Mesenchymal stem cell (in vitro differentiated cells and primary cell): ENCODE measurements around the gene VWA5B1.
"Not testable (repeated sequence)": the region's sequence is repeated elsewhere in the genome, so short reads cannot be mapped to it uniquely, and the experiment has no call there.

Source experiments
- DNase-seq: peaks from one replicate; pipeline ENCODE4 v3.0.0-alpha.2; 2013
- H2AFZ ChIP-seq: one replicate; pipeline ENCODE4 v1.6.1; 2013; ENCODE audit warnings: low read depth, mild to moderate bottlenecking, control low read depth, inconsistent platforms, low read length, moderate library complexity
- H2AK5ac ChIP-seq: 2 replicates; pipeline ENCODE4 v1.6.1; 2013; ENCODE audit warnings: low read length, moderate library complexity, mild to moderate bottlenecking, inconsistent platforms; ENCODE audit not compliant: severe bottlenecking
- H2BK120ac ChIP-seq: one replicate; pipeline ENCODE4 v1.6.1; 2013; ENCODE audit warnings: low read depth, mild to moderate bottlenecking, inconsistent platforms, low read length, moderate library complexity
- H2BK12ac ChIP-seq, 2 experiments: one replicate each; pipeline ENCODE4 v1.6.1; 2013; ENCODE audit warnings: inconsistent platforms in 2 of 2, low read length in 2 of 2, mild to moderate bottlenecking in 2 of 2, moderate library complexity in 2 of 2, control low read depth in 1 of 2
- H2BK15ac ChIP-seq: one replicate; pipeline ENCODE4 v1.6.1; 2013; ENCODE audit warnings: mild to moderate bottlenecking, low read depth, inconsistent platforms; ENCODE audit not compliant: poor library complexity, severe bottlenecking
- H2BK5ac ChIP-seq: 2 replicates; pipeline ENCODE4 v1.6.1; 2013; ENCODE audit warnings: low read depth, mild to moderate bottlenecking, low read length, control low read depth, inconsistent platforms; ENCODE audit not compliant: poor library complexity, severe bottlenecking
- H3K14ac ChIP-seq, 2 experiments: one replicate each; pipeline ENCODE4 v1.6.1; 2013; ENCODE audit warnings: inconsistent platforms in 2 of 2, low read length in 2 of 2, control low read depth in 1 of 2, mild to moderate bottlenecking in 1 of 2, moderate library complexity in 1 of 2
- H3K18ac ChIP-seq, 2 experiments: one replicate each; pipeline ENCODE4 v1.6.1; 2013; ENCODE audit warnings: inconsistent platforms in 2 of 2, low read length in 2 of 2, control low read depth in 1 of 2, low read depth in 1 of 2, mild to moderate bottlenecking in 1 of 2
- H3K23ac ChIP-seq, 2 experiments: one replicate each; pipeline ENCODE4 v1.6.1; 2013; ENCODE audit warnings: inconsistent platforms in 2 of 2, low read length in 2 of 2, mild to moderate bottlenecking in 2 of 2, moderate library complexity in 2 of 2, control low read depth in 1 of 2
- H3K27ac ChIP-seq: 2 replicates; pipeline ENCODE4 v1.5.1; 2013; ENCODE audit warnings: mild to moderate bottlenecking, moderate library complexity, low read length, control low read depth, inconsistent platforms; ENCODE audit not compliant: poor library complexity, severe bottlenecking
- H3K27me3 ChIP-seq, 2 experiments: 2 replicates each; pipeline versions ENCODE4 v1.6.1 to v1.7.0; 2013; ENCODE audit warnings: low read length in 2 of 2, mild to moderate bottlenecking in 2 of 2, moderate library complexity in 2 of 2, control low read depth in 1 of 2, inconsistent platforms in 1 of 2; ENCODE audit not compliant: control insufficient read depth in 1 of 2, insufficient read depth in 1 of 2
- H3K36me3 ChIP-seq, 2 experiments: 2 replicates each; pipeline versions ENCODE4 v1.6.1 to v1.7.0; 2013; ENCODE audit warnings: low read length in 2 of 2, control low read depth in 1 of 2, inconsistent platforms in 1 of 2, low read depth in 1 of 2, mild to moderate bottlenecking in 1 of 2; ENCODE audit not compliant: insufficient read depth in 2 of 2, control insufficient read depth in 1 of 2
- H3K4ac ChIP-seq, 2 experiments: one replicate each; pipeline ENCODE4 v1.6.1; 2013; ENCODE audit warnings: inconsistent platforms in 2 of 2, low read length in 2 of 2, mild to moderate bottlenecking in 2 of 2, moderate library complexity in 2 of 2, control low read depth in 1 of 2, low read depth in 1 of 2
- H3K4me1 ChIP-seq: 2 replicates; pipeline ENCODE4 v1.6.1; 2013; ENCODE audit warnings: low read depth, low read length, control low read depth; ENCODE audit not compliant: control insufficient read depth, insufficient read depth
- H3K4me2 ChIP-seq: 2 replicates; pipeline ENCODE4 v1.6.1; 2013; ENCODE audit warnings: low read length, mild to moderate bottlenecking, inconsistent platforms; ENCODE audit not compliant: poor library complexity, severe bottlenecking
- H3K4me3 ChIP-seq, 2 experiments: 2 replicates each; pipeline versions ENCODE4 v1.5.1 to v1.7.0; 2013; ENCODE audit warnings: low read length in 2 of 2, mild to moderate bottlenecking in 2 of 2, control low read depth in 1 of 2, low read depth in 1 of 2; ENCODE audit not compliant: insufficient read depth in 1 of 2
- H3K79me1 ChIP-seq: replicated peaks from 2 replicates; pipeline ENCODE4 v1.6.1; 2013; ENCODE audit warnings: mild to moderate bottlenecking, control low read depth, low read length, inconsistent platforms; ENCODE audit not compliant: poor library complexity, severe bottlenecking
- H3K9ac ChIP-seq: 2 replicates; pipeline ENCODE4 v1.7.0; 2013; ENCODE audit warnings: mild to moderate bottlenecking, low read length, moderate library complexity
- H3K9me3 ChIP-seq: 2 replicates; pipeline ENCODE4 v1.7.0; 2013; ENCODE audit warnings: mild to moderate bottlenecking, low read length; ENCODE audit not compliant: control insufficient read depth
- H4K8ac ChIP-seq: one replicate; pipeline ENCODE4 v1.6.1; 2013; ENCODE audit warnings: inconsistent platforms, mild to moderate bottlenecking, low read length, moderate library complexity
- H4K91ac ChIP-seq: one replicate; pipeline ENCODE4 v1.6.1; 2013; ENCODE audit warnings: mild to moderate bottlenecking, low read length, inconsistent platforms
- WGBS: methylation state at CpG from one replicate; pipeline ENCODE4 v1.1.7; 2013; ENCODE audit warnings: mixed read lengths; 5-methylcytosine and 5-hydroxymethylcytosine counted together

Gene VWA5B1

GRCh38 chr1:20266642-20267041, 24.0 kb upstream of the VWA5B1 start:
- peaks cover 17 to 22% of the 10 kb centered on the region in 2 experiments for H3K27me3 ChIP-seq
- H4K8ac ChIP-seq = no peak overlapping the region
- no peak overlapping the region for H3K27ac ChIP-seq
- no peak overlapping the region for H2BK12ac ChIP-seq
- H3K4ac ChIP-seq = no peak overlapping the region
- DNase-seq = no peak
- no peak overlapping the region for H2BK120ac ChIP-seq
- H3K14ac ChIP-seq = no peak overlapping the region
- H3K9ac ChIP-seq = no peak overlapping the region
- H3K79me1 ChIP-seq = no peaks in the 10 kb centered on the region
- no peak overlapping the region for H2BK15ac ChIP-seq
- no peak overlapping the region for H2BK5ac ChIP-seq
- no peak overlapping the region for H3K4me3 ChIP-seq
- no peak overlapping the region for H3K23ac ChIP-seq
- WGBS = 69% methylated on average over 6 of the region's 6 CpGs
- no peak overlapping the region for H3K18ac ChIP-seq
- no peak overlapping the region for H4K91ac ChIP-seq
- no peaks in the 10 kb centered on the region for H3K36me3 ChIP-seq
- H3K4me1 ChIP-seq = no peaks in the 10 kb centered on the region
- H2AK5ac ChIP-seq = no peak overlapping the region
- peaks cover 4% of the 10 kb centered on the region for H3K9me3 ChIP-seq
- H2AFZ ChIP-seq = no peak overlapping the region
- H3K4me2 ChIP-seq = no peak overlapping the region

GRCh38 chr1:20271498-20272400, 18.9 kb upstream of the VWA5B1 start:
- 66% methylated on average over 10 of the region's 11 CpGs for WGBS

GRCh38 chr1:20273716-20274115, 17.0 kb upstream of the VWA5B1 start:
- not testable (repeated sequence) for H3K4me3 ChIP-seq, H2BK15ac ChIP-seq, H3K4ac ChIP-seq, H2AK5ac ChIP-seq, H4K91ac ChIP-seq, H3K9me3 ChIP-seq, H3K9ac ChIP-seq, H3K23ac ChIP-seq, H3K27ac ChIP-seq, H2BK5ac ChIP-seq, H3K4me2 ChIP-seq, H2BK120ac ChIP-seq, DNase-seq, H3K14ac ChIP-seq, H2BK12ac ChIP-seq, H3K79me1 ChIP-seq, H3K18ac ChIP-seq, H3K36me3 ChIP-seq, H2AFZ ChIP-seq, H3K4me1 ChIP-seq, H4K8ac ChIP-seq
- peaks cover 14 to 46% of the 10 kb centered on the region in 2 experiments for H3K27me3 ChIP-seq

More at GRCh38 chr1:20271498-20272400, 18.9 kb upstream of the VWA5B1 start:
- H3K36me3 ChIP-seq = no peaks in the 10 kb centered on the region
- no peak overlapping the region for H4K91ac ChIP-seq
- H2BK5ac ChIP-seq = no peak overlapping the region
- H2AK5ac ChIP-seq = no peak overlapping the region
- no peak overlapping the region for H3K18ac ChIP-seq
- H3K9me3 ChIP-seq = peaks cover 4% of the 10 kb centered on the region
- no peak overlapping the region for H2AFZ ChIP-seq
- no peak overlapping the region for H3K27ac ChIP-seq
- no peaks in the 10 kb centered on the region for H3K79me1 ChIP-seq
- H3K9ac ChIP-seq = no peak overlapping the region
- H3K4ac ChIP-seq = no peak overlapping the region
- no peaks in the 10 kb centered on the region for H3K4me1 ChIP-seq
- H3K14ac ChIP-seq = no peak overlapping the region
- H3K23ac ChIP-seq = no peak overlapping the region
- H3K4me3 ChIP-seq = no peak overlapping the region
- no peak overlapping the region for H3K4me2 ChIP-seq
- H2BK120ac ChIP-seq = no peak overlapping the region
- no peak overlapping the region for H4K8ac ChIP-seq
- H2BK15ac ChIP-seq = no peak overlapping the region
- DNase-seq = no peak
- H3K27me3 ChIP-seq = peaks cover 11 to 41% of the 10 kb centered on the region in 2 experiments
- no peak overlapping the region for H2BK12ac ChIP-seq

- Histone ChIP-seq H2AK5ac (no peak overlapping the region), H3K4me1 (peaks cover 3% of the 10 kb centered on the region), H3K27ac (no peak overlapping the region), H2AFZ (no peak overlapping the region), H3K4me3 (no peak overlapping the region), H4K8ac (no peak overlapping the region), H3K18ac (no peak overlapping the region), H4K91ac (no peak overlapping the region), H2BK5ac (no peak overlapping the region), H3K4me2 (no peak overlapping the region), H3K79me1 (no peaks in the 10 kb centered on the region), H2BK12ac (no peak overlapping the region), H3K23ac (no peak overlapping the region), H3K4ac (no peak overlapping the region), H3K36me3 (no peaks in the 10 kb centered on the region), H3K9ac (no peak overlapping the region), H2BK15ac (no peak overlapping the region), H2BK120ac (no peak overlapping the region), H3K27me3 (peaks cover 14 to 39% of the 10 kb centered on the region in 2 experiments), H3K9me3 (peaks cover 1% of the 10 kb centered on the region), H3K14ac (no peak overlapping the region)
- 77% methylated on average over 5 of the region's 7 CpGs for WGBS
- no peak for DNase-seq
Measured at GRCh38 chr1:20275319-20275925, 15.3 kb upstream of the VWA5B1 start.
